Measurements from ENCODE around the gene HORMAD1.
A peak's percentile ranks its signal among the peaks of the same experiment; 100 is the strongest.

The HORMAD1 gene

GRCh38 chr1:150762552-150762951 is 41.9 kb upstream of the HORMAD1 start:
- H3K27ac ChIP-seq (ENCODE audit: insufficient read depth in 1 of 2, low read depth in 1 of 2, low read length in 2 of 2, poor library complexity in 1 of 2, severe bottlenecking in 2 of 2), result no peak overlapping the region
- H3K36me3 ChIP-seq (ENCODE audit: control insufficient read depth in 4 of 4, insufficient read depth in 4 of 4, low read length in 3 of 4), result peaks cover 0 to 16% (median 11%) of the 10 kb centered on the region in 4 experiments
- DNase-seq, result no peak
- peaks cover 11 to 35% (median 21%) of the 10 kb centered on the region in 4 experiments for H3K4me1 ChIP-seq (ENCODE audit: control extremely low read depth in 1 of 4, control insufficient read depth in 4 of 4, insufficient read depth in 4 of 4, low read length in 3 of 4)
- no peaks in the 10 kb centered on the region for H3K27me3 ChIP-seq (replicated peaks in 2 of 5; ENCODE audit: control insufficient read depth in 4 of 5, insufficient read depth in 5 of 5, low read length in 4 of 5)
- ChIA-PET POLR2A (no interaction called here), CTCF (no interaction called here)
- WGBS (ENCODE audit: insufficient coverage), result no CpG with 5 or more reads among the region's 2 CpGs
- peak overlapping the region in 2 of 7 experiments; percentile 36 to 44 for H3K4me3 ChIP-seq (ENCODE audit: control insufficient read depth in 1 of 7, extremely low read depth in 1 of 7, insufficient read depth in 4 of 7, low read depth in 2 of 7, low read length in 6 of 7)
- H3K9me3 ChIP-seq (ENCODE audit: control extremely low read depth in 1 of 5, control insufficient read depth in 4 of 5, insufficient read depth in 2 of 5, low read depth in 1 of 5, low read length in 4 of 5), result no peaks in the 10 kb centered on the region

GRCh38 chr1:150761801-150762200 is 41.1 kb upstream of the HORMAD1 start:
- peaks cover 11 to 35% (median 21%) of the 10 kb centered on the region in 4 experiments for H3K4me1 ChIP-seq (ENCODE audit: control extremely low read depth in 1 of 4, control insufficient read depth in 4 of 4, insufficient read depth in 4 of 4, low read length in 3 of 4)
- WGBS (ENCODE audit: insufficient coverage), result no CpG with 5 or more reads among the region's 1 CpG
- POLR2A ChIA-PET, result no interaction called here

GRCh38 chr1:150760013-150760412 is 39.3 kb upstream of the HORMAD1 start:
- POLR2A ChIA-PET, result interaction anchor here (0.6 kb wide), 1 partner anchor 21 kb away, joined by 4 read pairs; no protein-coding TSS in a partner anchor

More at GRCh38 chr1:150761801-150762200, 41.1 kb upstream of the HORMAD1 start:
- Histone ChIP-seq H3K4me3 (ENCODE audit: control insufficient read depth in 1 of 7, extremely low read depth in 1 of 7, insufficient read depth in 4 of 7, low read depth in 2 of 7, low read length in 6 of 7) (no peak overlapping the region), H3K27ac (ENCODE audit: insufficient read depth in 1 of 2, low read depth in 1 of 2, low read length in 2 of 2, poor library complexity in 1 of 2, severe bottlenecking in 2 of 2) (no peak overlapping the region), H3K36me3 (ENCODE audit: control insufficient read depth in 4 of 4, insufficient read depth in 4 of 4, low read length in 3 of 4) (peaks cover 5 to 23% (median 15%) of the 10 kb centered on the region in 4 experiments), H3K9me3 (ENCODE audit: control extremely low read depth in 1 of 5, control insufficient read depth in 4 of 5, insufficient read depth in 2 of 5, low read depth in 1 of 5, low read length in 4 of 5) (no peaks in the 10 kb centered on the region), H3K27me3 (replicated peaks in 2 of 5; ENCODE audit: control insufficient read depth in 4 of 5, insufficient read depth in 5 of 5, low read length in 4 of 5) (no peaks in the 10 kb centered on the region)
- CTCF ChIA-PET, result no interaction called here
- DNase-seq, result no peak

GRCh38 chr1:150753416-150753815 is 32.7 kb upstream of the HORMAD1 start:
- Histone ChIP-seq H3K4me1 (ENCODE audit: control extremely low read depth in 1 of 4, control insufficient read depth in 4 of 4, insufficient read depth in 4 of 4, low read length in 3 of 4) (no peaks in the 10 kb centered on the region), H3K4me3 (ENCODE audit: control insufficient read depth in 1 of 7, extremely low read depth in 1 of 7, insufficient read depth in 4 of 7, low read depth in 2 of 7, low read length in 6 of 7) (no peak overlapping the region), H3K27me3 (replicated peaks in 2 of 5; ENCODE audit: control insufficient read depth in 4 of 5, insufficient read depth in 5 of 5, low read length in 4 of 5) (no peaks in the 10 kb centered on the region), H3K27ac (ENCODE audit: insufficient read depth in 1 of 2, low read depth in 1 of 2, low read length in 2 of 2, poor library complexity in 1 of 2, severe bottlenecking in 2 of 2) (no peak overlapping the region), H3K9me3 (ENCODE audit: control extremely low read depth in 1 of 5, control insufficient read depth in 4 of 5, insufficient read depth in 2 of 5, low read depth in 1 of 5, low read length in 4 of 5) (no peaks in the 10 kb centered on the region), H3K36me3 (ENCODE audit: control insufficient read depth in 4 of 4, insufficient read depth in 4 of 4, low read length in 3 of 4) (peaks cover 14 to 81% (median 49%) of the 10 kb centered on the region in 4 experiments)
- ChIA-PET CTCF (no interaction called here), POLR2A (no interaction called here)
- no peak for DNase-seq
- WGBS (ENCODE audit: insufficient coverage), result 100% methylated on average over 2 of the region's 2 CpGs

More at GRCh38 chr1:150760013-150760412, 39.3 kb upstream of the HORMAD1 start:
- Histone ChIP-seq H3K27ac (ENCODE audit: insufficient read depth in 1 of 2, low read depth in 1 of 2, low read length in 2 of 2, poor library complexity in 1 of 2, severe bottlenecking in 2 of 2) (no peak overlapping the region), H3K36me3 (ENCODE audit: control insufficient read depth in 4 of 4, insufficient read depth in 4 of 4, low read length in 3 of 4) (peaks cover 12 to 35% (median 23%) of the 10 kb centered on the region in 4 experiments), H3K9me3 (ENCODE audit: control extremely low read depth in 1 of 5, control insufficient read depth in 4 of 5, insufficient read depth in 2 of 5, low read depth in 1 of 5, low read length in 4 of 5) (no peaks in the 10 kb centered on the region), H3K4me3 (ENCODE audit: control insufficient read depth in 1 of 7, extremely low read depth in 1 of 7, insufficient read depth in 4 of 7, low read depth in 2 of 7, low read length in 6 of 7) (peak overlapping the region in 1 of 7 experiments; percentile 25), H3K4me1 (ENCODE audit: control extremely low read depth in 1 of 4, control insufficient read depth in 4 of 4, insufficient read depth in 4 of 4, low read length in 3 of 4) (peaks cover 10 to 30% (median 16%) of the 10 kb centered on the region in 4 experiments), H3K27me3 (replicated peaks in 2 of 5; ENCODE audit: control insufficient read depth in 4 of 5, insufficient read depth in 5 of 5, low read length in 4 of 5) (no peaks in the 10 kb centered on the region)
- DNase-seq, result peak; percentile 36 to 70 (median 63)
- 88% methylated on average over 1 of the region's 3 CpGs for whole genome bisulfite sequencing (ENCODE audit: insufficient coverage)
- CTCF ChIA-PET, result interaction anchor here (0.7 to 2.4 kb wide), 3 partner anchors 11 to 54 kb away, joined by 3 to 11 read pairs (median 4); no protein-coding TSS in a partner anchor

GRCh38 chr1:150751443-150751842 is 30.7 kb upstream of the HORMAD1 start:
- Histone ChIP-seq H3K4me3 (ENCODE audit: control insufficient read depth in 1 of 7, extremely low read depth in 1 of 7, insufficient read depth in 4 of 7, low read depth in 2 of 7, low read length in 6 of 7) (no peak overlapping the region), H3K27me3 (replicated peaks in 2 of 5; ENCODE audit: control insufficient read depth in 4 of 5, insufficient read depth in 5 of 5, low read length in 4 of 5) (no peaks in the 10 kb centered on the region), H3K4me1 (ENCODE audit: control extremely low read depth in 1 of 4, control insufficient read depth in 4 of 4, insufficient read depth in 4 of 4, low read length in 3 of 4) (no peaks in the 10 kb centered on the region), H3K36me3 (ENCODE audit: control insufficient read depth in 4 of 4, insufficient read depth in 4 of 4, low read length in 3 of 4) (peaks cover 14 to 87% (median 51%) of the 10 kb centered on the region in 4 experiments), H3K9me3 (ENCODE audit: control extremely low read depth in 1 of 5, control insufficient read depth in 4 of 5, insufficient read depth in 2 of 5, low read depth in 1 of 5, low read length in 4 of 5) (no peaks in the 10 kb centered on the region), H3K27ac (ENCODE audit: insufficient read depth in 1 of 2, low read depth in 1 of 2, low read length in 2 of 2, poor library complexity in 1 of 2, severe bottlenecking in 2 of 2) (no peak overlapping the region)
- ChIA-PET CTCF (interaction anchor here (0.7 kb wide), 1 partner anchor 500 kb away, joined by 3 read pairs; no protein-coding TSS in a partner anchor), POLR2A (no interaction called here)
- 93% methylated on average over 3 of the region's 6 CpGs for WGBS (ENCODE audit: insufficient coverage)
- no peak for DNase-seq

GRCh38 chr1:150749720-150750311 is 29.1 kb upstream of the HORMAD1 start:
- ChIA-PET CTCF (interaction anchor here (1.2 kb wide), 1 partner anchor 9 kb away, joined by 3 read pairs; no protein-coding TSS in a partner anchor), POLR2A (interaction anchor here (0.6 kb wide), 1 partner anchor 89 kb away, joined by 5 read pairs; no protein-coding TSS in a partner anchor)
- no peaks in the 10 kb centered on the region for H3K4me1 ChIP-seq (ENCODE audit: control extremely low read depth in 1 of 4, control insufficient read depth in 4 of 4, insufficient read depth in 4 of 4, low read length in 3 of 4)
- peaks cover 16 to 89% (median 51%) of the 10 kb centered on the region in 4 experiments for H3K36me3 ChIP-seq (ENCODE audit: control insufficient read depth in 4 of 4, insufficient read depth in 4 of 4, low read length in 3 of 4)
- H3K4me3 ChIP-seq (ENCODE audit: control insufficient read depth in 1 of 7, extremely low read depth in 1 of 7, insufficient read depth in 4 of 7, low read depth in 2 of 7, low read length in 6 of 7), result no peak overlapping the region
- no peaks in the 10 kb centered on the region for H3K27me3 ChIP-seq (replicated peaks in 2 of 5; ENCODE audit: control insufficient read depth in 4 of 5, insufficient read depth in 5 of 5, low read length in 4 of 5)
- no peaks in the 10 kb centered on the region for H3K9me3 ChIP-seq (ENCODE audit: control extremely low read depth in 1 of 5, control insufficient read depth in 4 of 5, insufficient read depth in 2 of 5, low read depth in 1 of 5, low read length in 4 of 5)
- no peak overlapping the region for H3K27ac ChIP-seq (ENCODE audit: insufficient read depth in 1 of 2, low read depth in 1 of 2, low read length in 2 of 2, poor library complexity in 1 of 2, severe bottlenecking in 2 of 2)
- 94% methylated on average over 4 of the region's 8 CpGs for WGBS (ENCODE audit: insufficient coverage)
- no peak for DNase-seq
